AG10803 (cell line): ENCODE results near the gene TMCC1.

ENCODE experiments used
- DNase-seq: peaks from one replicate; pipeline ENCODE4 v3.0.0; 2010; ENCODE audit warnings: low read depth
- H3K4me3 ChIP-seq: 2 replicates; pipeline ENCODE4 v1.5.1; 2011; ENCODE audit warnings: mild to moderate bottlenecking, low read length, control low read depth
- CTCF ChIP-seq: conservative IDR thresholded peaks from 2 replicates; pipeline ENCODE4 v1.5.1; 2011; ENCODE audit warnings: mild to moderate bottlenecking, low read length, control low read depth, inconsistent platforms

Gene TMCC1

GRCh38 chr3:129746629-129747028, 146.9 kb downstream of the TMCC1 start:
- DNase-seq, result no peak
- TF ChIP-seq CTCF, result no peak
- no peak overlapping the region for H3K4me3 ChIP-seq

- peak; percentile 78 for DNase-seq
- no peak for TF ChIP-seq CTCF
- no peak overlapping the region for H3K4me3 ChIP-seq
These were observed 148.3 kb downstream of the TMCC1 start for GRCh38 chr3:129745253-129745652.

- DNase-seq, result no peak
- H3K4me3 ChIP-seq, result no peak overlapping the region
These were observed 151.7 kb downstream of the TMCC1 start for GRCh38 chr3:129741794-129742193.

GRCh38 chr3:129740090-129740489, 153.4 kb downstream of the TMCC1 start:
- no peak for TF ChIP-seq CTCF
- no peak overlapping the region for H3K4me3 ChIP-seq
- DNase-seq, result no peak

More at GRCh38 chr3:129741794-129742193, 151.7 kb downstream of the TMCC1 start:
- TF ChIP-seq CTCF, result no peak

GRCh38 chr3:129739634-129740033, 153.9 kb downstream of the TMCC1 start:
- no peak for DNase-seq
- H3K4me3 ChIP-seq, result no peak overlapping the region
- no peak for TF ChIP-seq CTCF

- peak; percentile 18 for DNase-seq
- no peak for TF ChIP-seq CTCF
- no peak overlapping the region for H3K4me3 ChIP-seq
These were observed 155.3 kb downstream of the TMCC1 start for GRCh38 chr3:129738172-129738571.

- no peak for TF ChIP-seq CTCF
- no peak overlapping the region for H3K4me3 ChIP-seq
- DNase-seq, result no peak
These were observed 157.4 kb downstream of the TMCC1 start for GRCh38 chr3:129736070-129736469.
